ENCODE measurements around the gene TEAD3.
A peak's percentile ranks its signal among the peaks of the same experiment; 100 is the strongest.

TEAD3 gene

GRCh38 chr6:35503534-35503933 is 6.7 kb upstream of the TEAD3 start:
- H3K4me3 ChIP-seq (ENCODE audit: low read depth, low read length) = no peak overlapping the region
- TF ChIP-seq CTCF (IDR thresholded peaks at IDR 0.05; ENCODE audit: low read depth, low read length) = no peak

GRCh38 chr6:35501784-35502183 is 4.9 kb upstream of the TEAD3 start:
- H3K4me3 ChIP-seq (ENCODE audit: low read depth, low read length) = no peak overlapping the region
- TF ChIP-seq CTCF (IDR thresholded peaks at IDR 0.05; ENCODE audit: low read depth, low read length) = no peak

GRCh38 chr6:35500782-35501181 is 3.9 kb upstream of the TEAD3 start:
- TF ChIP-seq CTCF (IDR thresholded peaks at IDR 0.05; ENCODE audit: low read depth, low read length) = no peak
- H3K4me3 ChIP-seq (ENCODE audit: low read depth, low read length) = no peak overlapping the region

- no peak for TF ChIP-seq CTCF (IDR thresholded peaks at IDR 0.05; ENCODE audit: low read depth, low read length)
Measured at GRCh38 chr6:35499372-35499771, 2.5 kb upstream of the TEAD3 start.

GRCh38 chr6:35498422-35499067 is 1.7 kb upstream of the TEAD3 start:
- H3K4me3 ChIP-seq (ENCODE audit: low read depth, low read length) = peak overlapping the region; percentile 74

More at GRCh38 chr6:35499372-35499771, 2.5 kb upstream of the TEAD3 start:
- no peak overlapping the region for H3K4me3 ChIP-seq (ENCODE audit: low read depth, low read length)

GRCh38 chr6:35497571-35498421 is 917 bp upstream of the TEAD3 start:
- no peak for TF ChIP-seq CTCF (IDR thresholded peaks at IDR 0.05; ENCODE audit: low read depth, low read length)
- peak overlapping the region; percentile 74 for H3K4me3 ChIP-seq (ENCODE audit: low read depth, low read length)

More at GRCh38 chr6:35498422-35499067, 1.7 kb upstream of the TEAD3 start:
- TF ChIP-seq CTCF (IDR thresholded peaks at IDR 0.05; ENCODE audit: low read depth, low read length) = no peak
